ENCODE measurements around the gene GMPPA. TPM values are rescaled to one million over a fixed set of nuclear protein-coding genes. Genes with fewer than 3 reads are reported as not detected.

The GMPPA gene
- total and polyA plus RNA-seq, 4 donors = 20.2 to 59.4 (median 43.4) TPM

DNA sequence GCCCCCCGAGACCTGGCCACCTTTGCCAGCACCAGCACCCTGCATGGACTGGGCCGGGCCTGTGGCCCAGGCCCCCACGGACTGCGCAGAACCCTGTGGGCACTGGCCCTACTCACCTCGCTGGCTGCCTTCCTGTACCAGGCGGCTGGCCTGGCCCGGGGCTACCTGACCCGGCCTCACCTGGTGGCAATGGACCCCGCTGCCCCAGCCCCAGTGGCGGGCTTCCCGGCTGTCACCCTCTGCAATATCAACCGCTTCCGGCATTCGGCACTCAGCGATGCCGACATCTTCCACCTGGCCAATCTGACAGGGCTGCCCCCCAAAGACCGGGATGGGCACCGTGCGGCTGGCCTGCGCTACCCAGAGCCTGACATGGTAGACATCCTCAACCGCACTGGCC is 16.1 kb downstream of the GMPPA start:
- H3K36me3 ChIP-seq (ENCODE audit: control insufficient read depth in 4 of 4, insufficient read depth in 3 of 4, low read depth in 1 of 4, low read length in 3 of 4) = no peaks in the 10 kb centered on the region
- no peak for DNase-seq (ENCODE audit: low spot score)
- peaks cover 0 to 3% (median 0%) of the 10 kb centered on the region in 4 donors for H3K27me3 ChIP-seq (ENCODE audit: control insufficient read depth in 4 of 4, insufficient read depth in 4 of 4, low read length in 3 of 4)
- H3K4me3 ChIP-seq (ENCODE audit: low read depth in 1 of 3, low read length in 3 of 3) = no peak overlapping the region
- no peaks in the 10 kb centered on the region for H3K9me3 ChIP-seq (ENCODE audit: control insufficient read depth in 4 of 4, low read length in 3 of 4)
- H3K4me1 ChIP-seq (ENCODE audit: control insufficient read depth in 4 of 4, insufficient read depth in 4 of 4, low read length in 3 of 4) = peaks cover 0 to 5% (median 3%) of the 10 kb centered on the region in 4 donors
- H3K9ac ChIP-seq (ENCODE audit: low read depth in 1 of 2, low read length in 2 of 2) = no peak overlapping the region
- TF ChIP-seq YY1 (IDR thresholded peaks at IDR 0.05) = no peak
- no peak overlapping the region for H3K27ac ChIP-seq (ENCODE audit: low read depth in 1 of 2, low read length in 2 of 2)
- WGBS = 90% methylated on average over 21 of the region's 21 CpGs

DNA sequence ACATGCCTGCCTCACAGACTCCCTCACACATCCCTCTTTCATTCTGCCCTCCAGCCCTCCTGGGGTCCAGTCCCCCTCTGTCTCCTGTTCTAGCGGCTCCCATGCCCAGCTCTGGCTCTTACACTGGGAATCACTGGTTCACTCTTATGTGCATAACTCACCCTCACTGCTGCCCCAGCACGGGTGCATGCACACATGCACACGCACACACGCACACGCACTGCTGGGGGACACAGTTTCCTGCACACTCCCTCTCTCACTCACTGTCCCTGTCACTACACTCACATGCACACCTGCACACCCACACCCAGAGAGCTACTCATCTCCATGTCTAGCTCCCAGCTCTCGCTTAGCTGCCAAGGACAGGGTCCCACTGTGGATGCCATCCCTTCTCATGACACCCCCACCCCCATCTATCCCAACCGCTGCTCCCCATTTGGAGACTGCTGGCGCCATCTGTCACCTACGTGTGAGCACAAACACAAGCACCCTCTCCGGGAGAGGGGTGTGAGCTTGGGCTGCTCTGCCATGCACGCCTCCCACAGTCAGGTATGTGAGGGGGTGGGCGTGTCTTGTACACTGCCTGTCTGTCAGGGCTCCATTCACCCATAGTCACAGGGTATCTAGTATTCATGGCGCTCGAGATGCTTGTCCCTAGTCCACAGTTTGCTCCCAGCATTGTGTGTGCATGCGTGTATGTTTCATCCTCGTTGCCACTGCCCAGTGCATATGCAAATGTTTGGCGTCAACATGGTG is 17.4 kb downstream of the GMPPA start:
- Histone ChIP-seq H3K27ac (ENCODE audit: low read depth in 1 of 2, low read length in 2 of 2) (no peak overlapping the region), H3K36me3 (ENCODE audit: control insufficient read depth in 4 of 4, insufficient read depth in 3 of 4, low read depth in 1 of 4, low read length in 3 of 4) (no peaks in the 10 kb centered on the region), H3K9me3 (ENCODE audit: control insufficient read depth in 4 of 4, low read length in 3 of 4) (no peaks in the 10 kb centered on the region), H3K27me3 (ENCODE audit: control insufficient read depth in 4 of 4, insufficient read depth in 4 of 4, low read length in 3 of 4) (peaks cover 0 to 3% (median 0%) of the 10 kb centered on the region in 4 donors), H3K9ac (ENCODE audit: low read depth in 1 of 2, low read length in 2 of 2) (no peak overlapping the region), H3K4me1 (ENCODE audit: control insufficient read depth in 4 of 4, insufficient read depth in 4 of 4, low read length in 3 of 4) (no peaks in the 10 kb centered on the region), H3K4me3 (ENCODE audit: low read depth in 1 of 3, low read length in 3 of 3) (no peak overlapping the region)
- no peak for DNase-seq (ENCODE audit: low spot score)
- 73% methylated on average over 17 of the region's 17 CpGs for WGBS
- TF ChIP-seq TAF1 (conservative IDR thresholded peaks at IDR 0.05) (no peak), FOXA2 (IDR thresholded peaks at IDR 0.05) (no peak), YY1 (IDR thresholded peaks at IDR 0.05) (no peak), HNF4G (IDR thresholded peaks at IDR 0.05) (no peak)
- TF ChIP-seq, protein P1, sequence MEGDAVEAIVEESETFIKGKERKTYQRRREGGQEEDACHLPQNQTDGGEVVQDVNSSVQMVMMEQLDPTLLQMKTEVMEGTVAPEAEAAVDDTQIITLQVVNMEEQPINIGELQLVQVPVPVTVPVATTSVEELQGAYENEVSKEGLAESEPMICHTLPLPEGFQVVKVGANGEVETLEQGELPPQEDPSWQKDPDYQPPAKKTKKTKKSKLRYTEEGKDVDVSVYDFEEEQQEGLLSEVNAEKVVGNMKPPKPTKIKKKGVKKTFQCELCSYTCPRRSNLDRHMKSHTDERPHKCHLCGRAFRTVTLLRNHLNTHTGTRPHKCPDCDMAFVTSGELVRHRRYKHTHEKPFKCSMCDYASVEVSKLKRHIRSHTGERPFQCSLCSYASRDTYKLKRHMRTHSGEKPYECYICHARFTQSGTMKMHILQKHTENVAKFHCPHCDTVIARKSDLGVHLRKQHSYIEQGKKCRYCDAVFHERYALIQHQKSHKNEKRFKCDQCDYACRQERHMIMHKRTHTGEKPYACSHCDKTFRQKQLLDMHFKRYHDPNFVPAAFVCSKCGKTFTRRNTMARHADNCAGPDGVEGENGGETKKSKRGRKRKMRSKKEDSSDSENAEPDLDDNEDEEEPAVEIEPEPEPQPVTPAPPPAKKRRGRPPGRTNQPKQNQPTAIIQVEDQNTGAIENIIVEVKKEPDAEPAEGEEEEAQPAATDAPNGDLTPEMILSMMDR (IDR thresholded peaks at IDR 0.05; ENCODE audit: low read depth, low read length, missing input control) = no peak

DNA sequence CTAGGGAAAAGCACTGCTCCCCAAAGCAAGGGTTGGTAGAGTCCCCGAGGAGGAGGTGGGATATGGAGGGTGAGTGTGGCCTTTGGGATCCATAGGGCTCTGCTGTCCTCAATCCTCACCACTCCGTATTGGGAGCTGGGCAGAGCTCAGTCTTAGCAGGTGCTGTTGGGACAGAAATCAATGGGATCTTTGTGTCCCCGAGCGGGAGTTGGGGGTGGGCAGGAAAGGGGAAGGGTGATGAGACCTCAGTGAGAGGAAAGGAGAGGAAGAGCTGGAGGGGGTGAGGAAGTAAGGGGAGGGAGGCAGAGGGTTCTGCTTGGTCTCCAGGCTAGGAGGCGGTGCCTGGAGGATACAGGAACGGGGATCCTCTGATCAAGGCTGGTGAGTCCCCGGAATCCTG is 18.2 kb downstream of the GMPPA start:
- WGBS = 64% methylated on average over 7 of the region's 7 CpGs
- H3K27me3 ChIP-seq (ENCODE audit: control insufficient read depth in 4 of 4, insufficient read depth in 4 of 4, low read length in 3 of 4) = peaks cover 0 to 3% (median under 1%) of the 10 kb centered on the region in 4 donors

More for the DNA sequence above, 18.2 kb downstream of the GMPPA start:
- no peaks in the 10 kb centered on the region for H3K4me1 ChIP-seq (ENCODE audit: control insufficient read depth in 4 of 4, insufficient read depth in 4 of 4, low read length in 3 of 4)
- H3K4me3 ChIP-seq (ENCODE audit: low read depth in 1 of 3, low read length in 3 of 3) = no peak overlapping the region
- DNase-seq (ENCODE audit: low spot score) = no peak
- TF ChIP-seq GABPA (IDR thresholded peaks at IDR 0.05 in 1 of 2, conservative IDR thresholded peaks at IDR 0.05 in 1 of 2) = no peak
- no peak for TF ChIP-seq TAF1 (conservative IDR thresholded peaks at IDR 0.05)
- TF ChIP-seq, protein P2, sequence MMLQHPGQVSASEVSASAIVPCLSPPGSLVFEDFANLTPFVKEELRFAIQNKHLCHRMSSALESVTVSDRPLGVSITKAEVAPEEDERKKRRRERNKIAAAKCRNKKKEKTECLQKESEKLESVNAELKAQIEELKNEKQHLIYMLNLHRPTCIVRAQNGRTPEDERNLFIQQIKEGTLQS (IDR thresholded peaks at IDR 0.05) = no peak
- TF ChIP-seq, protein P1 (IDR thresholded peaks at IDR 0.05; ENCODE audit: low read depth, low read length, missing input control) = no peak
- TF ChIP-seq SP1 (IDR thresholded peaks at IDR 0.05) = no peak
- TF ChIP-seq RAD21 (IDR thresholded peaks at IDR 0.05) = no peak
- TF ChIP-seq JUND (IDR thresholded peaks at IDR 0.05) = no peak
- H3K36me3 ChIP-seq (ENCODE audit: control insufficient read depth in 4 of 4, insufficient read depth in 3 of 4, low read depth in 1 of 4, low read length in 3 of 4) = no peaks in the 10 kb centered on the region
- no peak overlapping the region for H3K9ac ChIP-seq (ENCODE audit: low read depth in 1 of 2, low read length in 2 of 2)
- no peaks in the 10 kb centered on the region for H3K9me3 ChIP-seq (ENCODE audit: control insufficient read depth in 4 of 4, low read length in 3 of 4)
- no peak overlapping the region for H3K27ac ChIP-seq (ENCODE audit: low read depth in 1 of 2, low read length in 2 of 2)

Data from liver (tissue), 9 donors.